Panc1 (cell line): ENCODE measurements around the gene ELFN1. TPM values are rescaled to one million over a fixed set of nuclear protein-coding genes. Genes with fewer than 3 reads are reported as not detected.
A peak's percentile ranks its signal among the peaks of the same experiment; 100 is the strongest.

Experiments used
- ATAC-seq: fragments of 200-7000 bp; cut with Tn5 transposase; 2 replicates; pipeline ENCODE4 v1.9.1; 2020; ENCODE audit warnings: mild to moderate bottlenecking, moderate library complexity
- BruUV-seq: library from RNA; stranded (reverse); fragments of 400-500 nt; replicated peaks from 2 replicates; lab custom pipeline; 2021; lab: Mats Ljungman, UMichigan
- CTCF ChIA-PET: fragments of 300-600 bp; sonication (Branson Sonifier 250); formaldehyde crosslinking; loops from one replicate; lab custom pipeline; 2022; ENCODE audit warnings: antibody characterized with exemption; lab: Charles Lee
- POLR2A ChIA-PET: fragments of 300-600 bp; sonication (Branson Sonifier 250); formaldehyde crosslinking; loops from one replicate; lab custom pipeline; 2022; ENCODE audit warnings: antibody characterized with exemption; lab: Charles Lee
- DNase-seq: peaks from one replicate; pipeline ENCODE4 v3.0.0-alpha.2; 2010; ENCODE audit warnings: low read depth, low spot score
- H3K27ac ChIP-seq: 2 replicates; pipeline ENCODE4 v1.5.1; 2011; ENCODE audit warnings: mild to moderate bottlenecking, low read length, inconsistent platforms
- H3K27me3 ChIP-seq: fragments of 200-500 bp; sonication (Bioruptor generic); 2 replicates; pipeline ENCODE4 v1.6.0; 2014; ENCODE audit warnings: low read length, inconsistent platforms; ENCODE audit not compliant: control insufficient read depth, insufficient read depth
- H3K36me3 ChIP-seq: fragments of 200-500 bp; sonication (Bioruptor generic); 2 replicates; pipeline ENCODE4 v1.5.1; 2014; ENCODE audit warnings: inconsistent platforms, mild to moderate bottlenecking, low read length, moderate library complexity; ENCODE audit not compliant: control insufficient read depth, insufficient read depth
- H3K4me1 ChIP-seq: 2 replicates; pipeline ENCODE4 v1.5.1; 2011; ENCODE audit warnings: inconsistent platforms, mild to moderate bottlenecking, low read length, moderate library complexity; ENCODE audit not compliant: control insufficient read depth, insufficient read depth
- H3K4me3 ChIP-seq, 2 experiments: 2 replicates each; pipeline ENCODE4 v1.5.1; 2011 to 2012; ENCODE audit warnings: low read depth in 2 of 2, low read length in 2 of 2, mild to moderate bottlenecking in 2 of 2, inconsistent platforms in 1 of 2, moderate library complexity in 1 of 2
- H3K9me3 ChIP-seq: fragments of 200-500 bp; sonication (Bioruptor generic); 2 replicates; pipeline ENCODE4 v1.5.1; 2014; ENCODE audit warnings: low read depth, mild to moderate bottlenecking, inconsistent platforms, low read length, moderate library complexity; ENCODE audit not compliant: control insufficient read depth, insufficient read depth
- CTCF ChIP-seq: fragments of 450-650 bp; IDR thresholded peaks from 2 replicates; pipeline ENCODE4 v1.5.1; 2017; ENCODE audit warnings: mild to moderate bottlenecking
- POLR2AphosphoS5 ChIP-seq: IDR thresholded peaks from 2 replicates; pipeline ENCODE4 v1.6.1; 2012; ENCODE audit warnings: mild to moderate bottlenecking, low read depth, low read length, moderate library complexity
- REST ChIP-seq, 2 experiments: IDR thresholded peaks; 2 replicates each; pipeline ENCODE4 v1.6.1; 2011 to 2012; ENCODE audit warnings: low read depth in 2 of 2, control low read depth in 1 of 2, low read length in 1 of 2, mild to moderate bottlenecking in 1 of 2, moderate library complexity in 1 of 2; ENCODE audit not compliant: insufficient read depth in 1 of 2
- SIN3A ChIP-seq: IDR thresholded peaks from 2 replicates; pipeline ENCODE4 v1.6.1; 2012; ENCODE audit warnings: low read depth, mild to moderate bottlenecking, low read length, moderate library complexity, borderline replicate concordance; ENCODE audit not compliant: insufficient read depth
- TCF7L2 ChIP-seq: IDR thresholded peaks from 2 replicates; pipeline ENCODE4 v1.6.1; 2011; ENCODE audit warnings: mild to moderate bottlenecking, low read depth, low read length, inconsistent platforms
- in situ Hi-C: cut with HindIII; loops from 2 replicates; pipeline ENCODE4 v1.10.0; 2016; ENCODE audit warnings: low sequenced_read_pairs, low pct_unique_long_range_greater_than_20kb
- intact Hi-C: fragments of 100-400 bp; cut with micrococcal nuclease; formaldehyde crosslinking; loops from one replicate; pipeline ENCODE4 v1.10.0; 2022; ENCODE audit not compliant: unreplicated experiment
- total RNA-seq: library from RNA; stranded (reverse); gene quantifications from one replicate; pipeline ENCODE4 v1.2.1, GENCODE V29; 2021; ENCODE audit not compliant: unreplicated experiment

Gene ELFN1
- total RNA-seq, 1 experiment from 2014 or later = 39.0 TPM

GRCh38 chr7:1667566-1668395 is 2.3 kb upstream of the ELFN1 start:
- TF ChIP-seq POLR2AphosphoS5 (no peak), CTCF (no peak), REST (IDR thresholded peaks at IDR 0.05; ENCODE audit: insufficient read depth in 1 of 2, low read depth in 2 of 2, low read length in 1 of 2) (no peak), SIN3A (no peak), TCF7L2 (no peak)
- Histone ChIP-seq H3K4me3 (peak overlapping the region; percentile 70 to 81), H3K4me1 (peaks cover 31% of the 10 kb centered on the region), H3K27ac (peak overlapping the region; percentile 95), H3K27me3 (no peaks in the 10 kb centered on the region), H3K36me3 (no peaks in the 10 kb centered on the region), H3K9me3 (no peaks in the 10 kb centered on the region)
- intact Hi-C loops (loop anchor here (10.0 kb wide), 1 partner anchor 87 kb away; no protein-coding TSS in a partner anchor), in situ Hi-C loops (no loop called here)
- CTCF ChIA-PET = no interaction called here
- no TSS peak for BruUV-seq
- peak; percentile 5; the same call in 1 of the 2 replicates for ATAC-seq
- POLR2A ChIA-PET = interaction anchor here (1.1 kb wide), 1 partner anchor 39 kb away, joined by 3 read pairs; no protein-coding TSS in a partner anchor
- no peak for DNase-seq

- H3K4me3 ChIP-seq = peak overlapping the region; percentile 70 to 81
- intact Hi-C loops = loop anchor here (10.0 kb wide), 1 partner anchor 86 kb away; no protein-coding TSS in a partner anchor
- ChIA-PET POLR2A (interaction anchor here (0.6 to 1.1 kb wide), 2 partner anchors 39 to 884 kb away, joined by 3 read pairs; no protein-coding TSS in a partner anchor), CTCF (no interaction called here)
- no peaks in the 10 kb centered on the region for H3K36me3 ChIP-seq
- in situ Hi-C loops = no loop called here
- no peak for DNase-seq
- TF ChIP-seq POLR2AphosphoS5 (no peak), REST (IDR thresholded peaks at IDR 0.05; ENCODE audit: insufficient read depth in 1 of 2, low read depth in 2 of 2, low read length in 1 of 2) (no peak), TCF7L2 (no peak), CTCF (no peak), SIN3A (no peak)
- BruUV-seq = no TSS peak
- peaks cover 30% of the 10 kb centered on the region for H3K4me1 ChIP-seq
- peak overlapping the region; percentile 94 for H3K27ac ChIP-seq
- no peaks in the 10 kb centered on the region for H3K27me3 ChIP-seq
- ATAC-seq = peak; percentile 37
- no peaks in the 10 kb centered on the region for H3K9me3 ChIP-seq
These were observed 1.5 kb upstream of the ELFN1 start for GRCh38 chr7:1668396-1669063.
